NK-92 (cell line): ENCODE measurements around the gene HMGN1.

Experiments
- DNase-seq: peaks from one replicate; lab custom pipeline; 2025; ENCODE audit not compliant: unreplicated experiment; lab: John Stamatoyannopoulos, UW

HMGN1 gene

GRCh38 chr21:39334611-39335010, 14.3 kb downstream of the HMGN1 start:
- DNase-seq: no peak

- DNase-seq: no peak
Measured at GRCh38 chr21:39332175-39332574, 16.7 kb downstream of the HMGN1 start.

- no peak for DNase-seq
Measured at GRCh38 chr21:39330001-39330400, 18.9 kb downstream of the HMGN1 start.

- no peak for DNase-seq
Measured at GRCh38 chr21:39327727-39328126, 21.2 kb downstream of the HMGN1 start.

- DNase-seq: no peak
Measured at GRCh38 chr21:39326607-39327307, 22.1 kb downstream of the HMGN1 start.

- DNase-seq: no peak
Measured at GRCh38 chr21:39325458-39325857, 23.4 kb downstream of the HMGN1 start.

- no peak for DNase-seq
Measured at GRCh38 chr21:39321424-39321823, 27.5 kb downstream of the HMGN1 start.

GRCh38 chr21:39319814-39320332, 29.0 kb downstream of the HMGN1 start:
- DNase-seq: no peak

- no peak for DNase-seq
Measured at GRCh38 chr21:39319251-39319756, 29.6 kb downstream of the HMGN1 start.

- no peak for DNase-seq
Measured at GRCh38 chr21:39318091-39318959, 30.6 kb downstream of the HMGN1 start.

GRCh38 chr21:39317134-39318090, 31.5 kb downstream of the HMGN1 start:
- no peak for DNase-seq

GRCh38 chr21:39316729-39317128, 32.2 kb downstream of the HMGN1 start:
- no peak for DNase-seq

GRCh38 chr21:39315603-39316445, 33.1 kb downstream of the HMGN1 start:
- DNase-seq: no peak

- DNase-seq: no peak
Measured at GRCh38 chr21:39314143-39315027, 34.5 kb downstream of the HMGN1 start.

- DNase-seq: no peak
Measured at GRCh38 chr21:39313571-39314142, 35.2 kb downstream of the HMGN1 start, which contains the start of gene BRWD1. Gene BRWD1, minus strand, starts transcription at chr21:39313632. Its CDS starts 141 bp downstream, at chr21:39313491.

- no peak for DNase-seq
Measured at GRCh38 chr21:39313042-39313570, 35.8 kb downstream of the HMGN1 start.

GRCh38 chr21:39312112-39313041, 36.5 kb downstream of the HMGN1 start:
- DNase-seq: peak; percentile 61
